Right cardiac atrium (tissue), 5 donors: ENCODE results near the gene FBXW10. TPM values are rescaled to one million over a fixed set of nuclear protein-coding genes. Genes with fewer than 3 reads are reported as not detected.
"Not testable (repeated sequence)": the region's sequence is repeated elsewhere in the genome, so short reads cannot be mapped to it uniquely, and the experiment has no call there.

Experiments used
- ATAC-seq, 2 donors: fragments of 200-7000 bp; cut with Tn5 transposase; one replicate each; pipeline versions ENCODE4 v1.8.0 to v1.9.1; 2020; ENCODE audit warnings: moderate library complexity in 2 of 2, mild to moderate bottlenecking in 1 of 2
- DNase-seq, 3 donors: peaks; one replicate each; pipeline ENCODE4 v3.0.0-alpha.2; 2020
- H3K27ac ChIP-seq: one replicate; pipeline ENCODE4 v1.5.1; 2013; ENCODE audit warnings: mild to moderate bottlenecking, low read length, control low read depth, moderate library complexity
- H3K27me3 ChIP-seq: one replicate; pipeline ENCODE4 v1.6.1; 2013; ENCODE audit not compliant: control insufficient read depth, insufficient read depth
- H3K4me1 ChIP-seq: one replicate; pipeline ENCODE4 v1.6.1; 2013; ENCODE audit warnings: low read length; ENCODE audit not compliant: control insufficient read depth, insufficient read depth
- H3K4me3 ChIP-seq: one replicate; pipeline ENCODE4 v1.5.1; 2013; ENCODE audit warnings: low read length, control low read depth
- H3K9me3 ChIP-seq: one replicate; pipeline ENCODE4 v1.6.1; 2013; ENCODE audit warnings: low read length; ENCODE audit not compliant: control insufficient read depth
- WGBS: extraction: QIAGEN DNeasy Blood & Tissue Kit; methylation state at CpG from one replicate; pipeline ENCODE4 v1.1.7; 2013; 5-methylcytosine and 5-hydroxymethylcytosine counted together
- intact Hi-C, 4 donors: fragments of 100-400 bp; cut with DNase I; formaldehyde crosslinking; loops; one replicate each; pipeline versions ENCODE4 v1.11.0 to v1.14.0; 2022 to 2023
- polyA plus RNA-seq: library from polyadenylated mRNA; stranded (reverse); fragments of 200-250 nt; gene quantifications from one replicate; pipeline ENCODE4 v1.2.3, GENCODE V29; 2013
- total RNA-seq, 4 donors: library from RNA; stranded (reverse); fragmentation: NEBNext Ultra II Directional; extraction: Animal tissue kit (Norgen Biotek cat#: 25700); gene quantifications; one replicate each; pipeline ENCODE4 v1.2.1, GENCODE V29; 2021
- donor health status: healthy with polysubstance abuse.
- donor health status: DM: no; HTN: yes; CAD: no.
- donor health status: DM: no; HTN: no; CAD: no.
- donor health status: DM: no; HTN: yes; CAD: no; lungs with severe emphysema.
- donor health status: DM: yes; HTN: yes; CAD: no.

The FBXW10 gene
- total and polyA plus RNA-seq, 5 donors = 0.11 to 0.26 (median 0.17) TPM

- ATAC-seq, H3K27me3 ChIP-seq, DNase-seq, H3K27ac ChIP-seq, H3K9me3 ChIP-seq, intact Hi-C loops, H3K4me3 ChIP-seq, H3K4me1 ChIP-seq: not testable (repeated sequence)
- 91% methylated on average over 4 of the region's 5 CpGs for WGBS
Observed at GRCh38 chr17:18786890-18787289, 43.0 kb downstream of the FBXW10 start.

GRCh38 chr17:18791402-18791801 lies 47.5 kb downstream of the FBXW10 start:
- H3K9me3 ChIP-seq, H3K27me3 ChIP-seq, ATAC-seq, H3K4me1 ChIP-seq, DNase-seq, H3K27ac ChIP-seq, H3K4me3 ChIP-seq, intact Hi-C loops: not testable (repeated sequence)
- 33% methylated on average over 1 of the region's 1 CpG for WGBS

GRCh38 chr17:18794841-18795240 lies 51.0 kb downstream of the FBXW10 start:
- H3K27me3 ChIP-seq, intact Hi-C loops, ATAC-seq, H3K9me3 ChIP-seq, H3K4me3 ChIP-seq, H3K27ac ChIP-seq, DNase-seq, H3K4me1 ChIP-seq: not testable (repeated sequence)
- 71% methylated on average over 4 of the region's 4 CpGs for WGBS

- H3K27me3 ChIP-seq, ATAC-seq, H3K4me1 ChIP-seq, DNase-seq, intact Hi-C loops, H3K27ac ChIP-seq, H3K9me3 ChIP-seq, H3K4me3 ChIP-seq: not testable (repeated sequence)
Observed at GRCh38 chr17:18796887-18797286, 53.0 kb downstream of the FBXW10 start.

- DNase-seq, H3K4me1 ChIP-seq, H3K4me3 ChIP-seq, H3K27me3 ChIP-seq, H3K9me3 ChIP-seq, H3K27ac ChIP-seq, intact Hi-C loops: not testable (repeated sequence)
- 69% methylated on average over 7 of the region's 7 CpGs for WGBS
- ATAC-seq = peak; percentile 31 to 42
Observed at GRCh38 chr17:18803458-18804245, 59.8 kb downstream of the FBXW10 start.

GRCh38 chr17:18815924-18816323 lies 72.1 kb downstream of the FBXW10 start:
- 51% methylated on average over 3 of the region's 3 CpGs for WGBS

GRCh38 chr17:18816489-18817371 lies 72.9 kb downstream of the FBXW10 start:
- H3K9me3 ChIP-seq = not testable (repeated sequence)
- WGBS = 46% methylated on average over 9 of the region's 9 CpGs

More at GRCh38 chr17:18815924-18816323, 72.1 kb downstream of the FBXW10 start:
- H3K4me3 ChIP-seq, intact Hi-C loops, H3K27ac ChIP-seq, DNase-seq, ATAC-seq, H3K4me1 ChIP-seq, H3K27me3 ChIP-seq, H3K9me3 ChIP-seq: not testable (repeated sequence)

GRCh38 chr17:18821430-18821829 lies 77.6 kb downstream of the FBXW10 start:
- H3K27me3 ChIP-seq, H3K4me1 ChIP-seq, ATAC-seq, H3K9me3 ChIP-seq, H3K4me3 ChIP-seq, H3K27ac ChIP-seq, DNase-seq, intact Hi-C loops: not testable (repeated sequence)
- 42% methylated on average over 1 of the region's 3 CpGs for WGBS

More at GRCh38 chr17:18816489-18817371, 72.9 kb downstream of the FBXW10 start:
- DNase-seq, H3K4me1 ChIP-seq, H3K4me3 ChIP-seq, H3K27me3 ChIP-seq, intact Hi-C loops, H3K27ac ChIP-seq: not testable (repeated sequence)
- peak; percentile 62 to 73 for ATAC-seq

GRCh38 chr17:18827613-18828012 lies 83.8 kb downstream of the FBXW10 start:
- WGBS = no CpG with 5 or more reads among the region's 1 CpG
- intact Hi-C loops, DNase-seq, H3K4me1 ChIP-seq, ATAC-seq, H3K27me3 ChIP-seq, H3K27ac ChIP-seq, H3K9me3 ChIP-seq, H3K4me3 ChIP-seq: not testable (repeated sequence)
